Activated CD4-positive, alpha-beta T cell treated with anti-CD3 and anti-CD28 coated beads, Interleukin-2, amount 10 ng/mL, durations not matched to agents 24 days and 14 days (primary cell): ENCODE results near the gene SPG21. TPM values are rescaled to one million over a fixed set of nuclear protein-coding genes. Genes with fewer than 3 reads are reported as not detected.

ENCODE experiments used
- DNase-seq: peaks from one replicate; pipeline ENCODE4 v3.0.0; 2022
- H3K27ac Mint-ChIP-seq: one replicate; pipeline ENCODE4 v1.8.0; 2022; ENCODE audit warnings: mild to moderate bottlenecking, mixed read lengths
- H3K27me3 Mint-ChIP-seq: one replicate; pipeline ENCODE4 v1.8.0; 2022; ENCODE audit warnings: mixed read lengths
- H3K36me3 Mint-ChIP-seq: one replicate; pipeline ENCODE4 v1.8.0; 2022; ENCODE audit warnings: low read depth, mild to moderate bottlenecking, mixed read lengths
- H3K4me1 Mint-ChIP-seq: one replicate; pipeline ENCODE4 v1.8.0; 2021; ENCODE audit warnings: mixed read lengths
- H3K4me3 Mint-ChIP-seq: one replicate; pipeline ENCODE4 v1.8.0; 2022; ENCODE audit warnings: mild to moderate bottlenecking, moderate library complexity, mixed read lengths
- H3K9me3 Mint-ChIP-seq: one replicate; pipeline ENCODE4 v1.8.0; 2021; ENCODE audit warnings: mixed read lengths
- intact Hi-C: fragments of 100-400 bp; cut with micrococcal nuclease; formaldehyde crosslinking; loops from one replicate; pipeline ENCODE4 v1.15.1; 2023
- total RNA-seq: library from RNA; stranded (reverse); gene quantifications from 2 replicates; pipeline ENCODE4 v1.2.3, GENCODE V29; 2022

SPG21 gene
- total RNA-seq, 1 donor from 2014 or later: 76.2 TPM

GRCh38 chr15:64919721-64920120, 70.0 kb downstream of the SPG21 start:
- H3K27ac Mint-ChIP-seq: no peak overlapping the region
- peaks cover 2% of the 10 kb centered on the region for H3K27me3 Mint-ChIP-seq
- H3K36me3 Mint-ChIP-seq: no peaks in the 10 kb centered on the region
- H3K9me3 Mint-ChIP-seq: no peaks in the 10 kb centered on the region
- intact Hi-C loops: no loop called here
- no peak overlapping the region for H3K4me3 Mint-ChIP-seq
- no peak for DNase-seq
- peaks cover 8% of the 10 kb centered on the region for H3K4me1 Mint-ChIP-seq

GRCh38 chr15:64917211-64917610, 72.5 kb downstream of the SPG21 start:
- no peak overlapping the region for H3K4me3 Mint-ChIP-seq
- DNase-seq: no peak
- H3K4me1 Mint-ChIP-seq: peaks cover 10% of the 10 kb centered on the region
- H3K27me3 Mint-ChIP-seq: peaks cover 4% of the 10 kb centered on the region
- intact Hi-C loops: no loop called here
- H3K36me3 Mint-ChIP-seq: no peaks in the 10 kb centered on the region
- H3K9me3 Mint-ChIP-seq: no peaks in the 10 kb centered on the region
- H3K27ac Mint-ChIP-seq: no peak overlapping the region

- H3K4me1 Mint-ChIP-seq: peaks cover 12% of the 10 kb centered on the region
- no peak overlapping the region for H3K27ac Mint-ChIP-seq
- H3K4me3 Mint-ChIP-seq: no peak overlapping the region
- DNase-seq: no peak
- no peaks in the 10 kb centered on the region for H3K36me3 Mint-ChIP-seq
- H3K27me3 Mint-ChIP-seq: peaks cover 7% of the 10 kb centered on the region
- intact Hi-C loops: no loop called here
- no peaks in the 10 kb centered on the region for H3K9me3 Mint-ChIP-seq
Observed at GRCh38 chr15:64916365-64916764, 73.3 kb downstream of the SPG21 start.

GRCh38 chr15:64915518-64916227, 74.0 kb downstream of the SPG21 start:
- no peaks in the 10 kb centered on the region for H3K36me3 Mint-ChIP-seq
- no peaks in the 10 kb centered on the region for H3K9me3 Mint-ChIP-seq
- no peak overlapping the region for H3K27ac Mint-ChIP-seq
- no peak for DNase-seq
- H3K4me3 Mint-ChIP-seq: no peak overlapping the region
- H3K4me1 Mint-ChIP-seq: peaks cover 18% of the 10 kb centered on the region
- intact Hi-C loops: no loop called here
- H3K27me3 Mint-ChIP-seq: peaks cover 10% of the 10 kb centered on the region

Other genes starting within 250 kb of the SPG21 start
- gene RBPMS2, start 214.3 kb downstream of the SPG21 start, total RNA-seq: 0.12 TPM in 1 of 2 replicates, not detected in the other
- 20.9 and 22.6 TPM in 2 replicates for gene PIF1, start 164.3 kb downstream of the SPG21 start, total RNA-seq
- 15.7 and 16.9 TPM in 2 replicates for gene PLEKHO2, start 148.0 kb downstream of the SPG21 start, total RNA-seq
- gene ANKDD1A, start 78.0 kb downstream of the SPG21 start, total RNA-seq: 1.4 and 1.8 TPM in 2 replicates
- 19.4 and 21.6 TPM in 2 replicates for gene MTFMT, start 39.7 kb upstream of the SPG21 start, total RNA-seq
- gene SLC51B, start 55.5 kb upstream of the SPG21 start, total RNA-seq: not detected in 2 replicates
- gene RASL12, start 78.1 kb upstream of the SPG21 start, total RNA-seq: not detected in 2 replicates
- not detected in 2 replicates for gene KBTBD13, start 86.8 kb upstream of the SPG21 start, total RNA-seq
- 6.3 and 6.6 TPM in 2 replicates for gene UBAP1L, start 125.3 kb upstream of the SPG21 start, total RNA-seq
- 59.9 and 60.1 TPM in 2 replicates for gene PDCD7, start 143.9 kb upstream of the SPG21 start, total RNA-seq
- gene CLPX, start 195.4 kb upstream of the SPG21 start, total RNA-seq: 62.8 and 63.5 TPM in 2 replicates
- 0.02 TPM in 2 replicates for gene CILP, start 221.6 kb upstream of the SPG21 start, total RNA-seq